ENCODE results near the gene OR52D1.

The OR52D1 gene

GRCh38 chr11:5488385-5488784 is at the start of gene OR52D1:
OR52D1 (plus strand) TSS chr11:5488685; CDS start chr11:5488707, 22 bp downstream.
- DNase-seq (ENCODE audit: low spot score) = no peak

GRCh38 chr11:5441414-5441813 is 47.1 kb upstream of the OR52D1 start, which contains the start of gene OR51I1:
OR51I1 (minus strand) TSS chr11:5441514; CDS start chr11:5441514, 0 bp downstream.
- no peak for DNase-seq (ENCODE audit: low spot score)

GRCh38 chr11:5443835-5444393 is 44.6 kb upstream of the OR52D1 start:
- no peak for DNase-seq (ENCODE audit: low spot score)

GRCh38 chr11:5449023-5449422 is 39.5 kb upstream of the OR52D1 start, which contains the start of gene OR51I2:
OR51I2 (plus strand) TSS chr11:5449323; CDS start chr11:5453489, 4,166 bp downstream.
- DNase-seq (ENCODE audit: low spot score) = no peak

- DNase-seq (ENCODE audit: low spot score) = no peak
Observed at GRCh38 chr11:5449432-5449831, 39.1 kb upstream of the OR52D1 start.

GRCh38 chr11:5460983-5461621 is 27.4 kb upstream of the OR52D1 start:
- no peak for DNase-seq (ENCODE audit: low spot score)

- no peak for DNase-seq (ENCODE audit: low spot score)
Observed at GRCh38 chr11:5467527-5467926, 21.0 kb upstream of the OR52D1 start.

GRCh38 chr11:5473921-5474320 is 14.6 kb upstream of the OR52D1 start:
- no peak for DNase-seq (ENCODE audit: low spot score)

GRCh38 chr11:5476186-5476819 is 12.2 kb upstream of the OR52D1 start:
- peak; percentile 37 for DNase-seq (ENCODE audit: low spot score)

- no peak for DNase-seq (ENCODE audit: low spot score)
Observed at GRCh38 chr11:5486003-5486402, 2.5 kb upstream of the OR52D1 start.

GRCh38 chr11:5486421-5486820 is 2.1 kb upstream of the OR52D1 start:
- DNase-seq (ENCODE audit: low spot score) = no peak

GRCh38 chr11:5488798-5489399 is 414 bp downstream of the OR52D1 start:
- DNase-seq (ENCODE audit: low spot score) = no peak

GRCh38 chr11:5489576-5490357 is 1.3 kb downstream of the OR52D1 start:
- DNase-seq (ENCODE audit: low spot score) = no peak

- DNase-seq (ENCODE audit: low spot score) = no peak
Observed at GRCh38 chr11:5499671-5500070, 11.2 kb downstream of the OR52D1 start.

- no peak for DNase-seq (ENCODE audit: low spot score)
Observed at GRCh38 chr11:5500393-5500801, 11.9 kb downstream of the OR52D1 start.

GRCh38 chr11:5504403-5504921 is 16.0 kb downstream of the OR52D1 start:
- no peak for DNase-seq (ENCODE audit: low spot score)

GRCh38 chr11:5505363-5506048 is 17.0 kb downstream of the OR52D1 start:
- no peak for DNase-seq (ENCODE audit: low spot score)

- DNase-seq (ENCODE audit: low spot score) = no peak
Observed at GRCh38 chr11:5507177-5507932, 18.9 kb downstream of the OR52D1 start.

GRCh38 chr11:5507933-5508305 is 19.4 kb downstream of the OR52D1 start:
- no peak for DNase-seq (ENCODE audit: low spot score)

GRCh38 chr11:5508605-5509004 is 20.1 kb downstream of the OR52D1 start:
- no peak for DNase-seq (ENCODE audit: low spot score)

GRCh38 chr11:5509803-5510202 is 21.3 kb downstream of the OR52D1 start, which contains the start of gene UBQLN3:
UBQLN3 (minus strand) TSS chr11:5509957; CDS start chr11:5509558, 399 bp downstream.
- no peak for DNase-seq (ENCODE audit: low spot score)

All from activated CD4-positive, alpha-beta T cell treated with anti-CD3 and anti-CD28 coated beads, Interleukin-2, Interleukin-4, amounts not matched to agents 100 ng/mL and 50 ng/mL, durations not matched to agents 16 hours and 8 hours (primary cell).